Endothelial cell of umbilical vein (primary cell): ENCODE data around the gene TUBA1C. TPM values are rescaled to one million over a fixed set of nuclear protein-coding genes. Genes with fewer than 3 reads are reported as not detected.

ENCODE experiments used
- BruUV-seq: library from RNA; stranded (reverse); fragments of 400-500 nt; replicated peaks from 2 replicates; lab custom pipeline; 2021; lab: Mats Ljungman, UMichigan
- CTCF ChIA-PET: fragments of 300-600, 350-600 bp; sonication (Branson Sonifier 250); formaldehyde crosslinking; loops from one replicate; lab custom pipeline; 2021; ENCODE audit warnings: antibody characterized with exemption, inconsistent platforms; lab: Charles Lee
- POLR2A ChIA-PET: fragments of 300-600, 350-600 bp; sonication (Branson Sonifier 250); formaldehyde crosslinking; loops from one replicate; lab custom pipeline; 2021; ENCODE audit warnings: antibody characterized with exemption, inconsistent platforms; lab: Charles Lee
- DNase-seq: peaks from one replicate; pipeline ENCODE4 v3.0.0-alpha.2; 2011; ENCODE audit warnings: low read depth, low spot score
- FAIRE-seq: peaks from 2 replicates; lab custom pipeline; 2011; peaks lifted over from hg19 to GRCh38; lab: Jason Lieb, UNC
- H2AFZ ChIP-seq: 2 replicates; pipeline ENCODE4 v1.6.0; 2012; ENCODE audit warnings: low read depth, low read length, control low read depth, inconsistent platforms
- H3K27ac ChIP-seq: 2 replicates; pipeline ENCODE4 v1.5.1; 2011; ENCODE audit warnings: low read depth, mild to moderate bottlenecking, control low read depth, low read length, moderate library complexity; ENCODE audit not compliant: insufficient read depth
- H3K27me3 ChIP-seq, 2 experiments: 2 replicates each; pipeline versions ENCODE4 v1.6.0 to v1.6.1; 2011; ENCODE audit warnings: low read length in 2 of 2, mixed read lengths in 1 of 2; ENCODE audit not compliant: control insufficient read depth in 2 of 2, insufficient read depth in 2 of 2
- H3K36me3 ChIP-seq, 2 experiments: 2 replicates in 1 of 2; 3 replicates in 1 of 2; pipeline ENCODE4 v1.5.1; 2011; ENCODE audit warnings: low read length in 2 of 2, mild to moderate bottlenecking in 1 of 2, moderate library complexity in 1 of 2; ENCODE audit not compliant: control insufficient read depth in 2 of 2, insufficient read depth in 2 of 2; ENCODE audit errors: extremely low read depth in 1 of 2
- H3K4me1 ChIP-seq: 3 replicates; pipeline ENCODE4 v1.5.1; 2011; ENCODE audit warnings: mild to moderate bottlenecking, low read length; ENCODE audit not compliant: control insufficient read depth, insufficient read depth; ENCODE audit errors: extremely low read depth
- H3K4me2 ChIP-seq: 2 replicates; pipeline ENCODE4 v1.6.1; 2011; ENCODE audit warnings: low read length, control low read depth, mixed read lengths; ENCODE audit not compliant: insufficient read depth
- H3K4me3 ChIP-seq, 3 experiments: fragments of 200-600 bp in 1 of 3; sonication (generic), shearing (Covaris generic) in 1 of 3; replicated peaks in 1 of 3; 2 replicates each; pipeline ENCODE4 v1.5.1; 2011 to 2016; ENCODE audit warnings: control low read depth in 3 of 3, low read length in 3 of 3, mild to moderate bottlenecking in 2 of 3, inconsistent platforms in 1 of 3, low read depth in 1 of 3, moderate library complexity in 1 of 3; ENCODE audit not compliant: insufficient read depth in 1 of 3
- H3K79me2 ChIP-seq: 2 replicates; pipeline ENCODE4 v1.6.0; 2012; ENCODE audit warnings: low read length, inconsistent platforms; ENCODE audit not compliant: control insufficient read depth, insufficient read depth
- H3K9ac ChIP-seq: replicated peaks from 2 replicates; pipeline ENCODE3; 2011; ENCODE audit warnings: low read length, control low read depth; ENCODE audit not compliant: insufficient read depth; ENCODE audit errors: extremely low read depth
- H3K9me1 ChIP-seq: replicated peaks from 3 replicates; pipeline ENCODE4 v1.6.0; 2011; ENCODE audit warnings: mild to moderate bottlenecking, low read length; ENCODE audit not compliant: control insufficient read depth, insufficient read depth; ENCODE audit errors: extremely low read depth
- H3K9me3 ChIP-seq: replicated peaks from 2 replicates; pipeline ENCODE4 v1.5.1; 2012; ENCODE audit warnings: low read length, inconsistent platforms; ENCODE audit not compliant: control insufficient read depth, insufficient read depth
- H4K20me1 ChIP-seq: replicated peaks from 2 replicates; pipeline ENCODE3; 2011; ENCODE audit warnings: mild to moderate bottlenecking, low read length; ENCODE audit not compliant: control insufficient read depth, insufficient read depth; ENCODE audit errors: extremely low read depth
- EZH2 ChIP-seq: IDR thresholded peaks from 2 replicates; pipeline ENCODE4 v1.6.1; 2012; ENCODE audit warnings: borderline replicate concordance, low read depth, mild to moderate bottlenecking, moderate library complexity, low read length, inconsistent platforms; ENCODE audit not compliant: severe bottlenecking
- FOS ChIP-seq: IDR thresholded peaks from 2 replicates; pipeline ENCODE4 v1.6.1; 2011; ENCODE audit warnings: mild to moderate bottlenecking, low read length, moderate library complexity, borderline replicate concordance; ENCODE audit not compliant: insufficient read depth
- GATA2 ChIP-seq: IDR thresholded peaks from 2 replicates; pipeline ENCODE4 v1.7.0; 2011; ENCODE audit warnings: low read depth, mild to moderate bottlenecking, moderate library complexity, mixed read lengths, low read length; ENCODE audit not compliant: insufficient read length, insufficient read depth
- JUN ChIP-seq: IDR thresholded peaks from 2 replicates; pipeline ENCODE4 v1.6.1; 2011; ENCODE audit warnings: borderline replicate concordance, low read depth; ENCODE audit not compliant: insufficient read length, insufficient read depth
- MAX ChIP-seq: IDR thresholded peaks from 2 replicates; pipeline ENCODE4 v1.6.1; 2011; ENCODE audit not compliant: insufficient read depth, insufficient read length
- MYC ChIP-seq: IDR thresholded peaks from one replicate; pipeline ENCODE4 v1.6.1; 2011; ENCODE audit warnings: mild to moderate bottlenecking, low read depth, low read length
- POLR2A ChIP-seq: IDR thresholded peaks from 2 replicates; pipeline ENCODE4 v1.6.1; 2012; ENCODE audit warnings: low read depth, mild to moderate bottlenecking, control low read depth, low read length
- POLR2AphosphoS5 ChIP-seq: IDR thresholded peaks from 2 replicates; pipeline ENCODE4 v1.6.1; 2012; ENCODE audit warnings: low read depth, mild to moderate bottlenecking, control low read depth, low read length, moderate library complexity; ENCODE audit not compliant: insufficient read depth
- dilution Hi-C: fragments of 300-500 bp; cut with MboI; formaldehyde crosslinking; loops from one replicate; pipeline ENCODE4 v1.15.0; 2019; ENCODE audit warnings: low sequenced_read_pairs; ENCODE audit not compliant: extremely low pct_ligation_motif_present
- intact Hi-C: fragments of 100-400 bp; cut with micrococcal nuclease; formaldehyde crosslinking; loops from one replicate; pipeline ENCODE4 v1.10.0; 2022
- polyA plus RNA-seq, 4 experiments: library from polyadenylated mRNA; depleted of rRNA in 3 of 4; stranded (reverse) in 3 of 4; unstranded in 1 of 4; fragments of >200 nt; gene quantifications; 2 replicates each; pipeline versions ENCODE4 v1.2.1 to v1.2.3, GENCODE V29; 2011 to 2012; ENCODE audit warnings: missing spikeins in 1 of 4
- total RNA-seq: library from RNA; stranded (reverse); gene quantifications from 2 replicates; pipeline ENCODE4 v1.2.3, GENCODE V29; 2021
- TF ChIP-seq, protein P1 (sequence below), 2 donors: IDR thresholded peaks; 1 replicate in 1 of 2; 2 replicates in 1 of 2; pipeline ENCODE4 v1.5.1; 2011; ENCODE audit warnings: low read length in 2 of 2, mild to moderate bottlenecking in 2 of 2, moderate library complexity in 2 of 2, control low read depth in 1 of 2, inconsistent platforms in 1 of 2, low read depth in 1 of 2; ENCODE audit not compliant: insufficient read depth in 1 of 2; ENCODE audit errors: extremely low read depth in 1 of 2

TUBA1C gene
- total and polyA plus RNA-seq, 2 donors (not counting 3 experiments of a cell fraction or from before 2014, with no cell fraction given) = 515 to 2,063 TPM

- no peak for TF ChIP-seq POLR2AphosphoS5
- TF ChIP-seq, protein P1, sequence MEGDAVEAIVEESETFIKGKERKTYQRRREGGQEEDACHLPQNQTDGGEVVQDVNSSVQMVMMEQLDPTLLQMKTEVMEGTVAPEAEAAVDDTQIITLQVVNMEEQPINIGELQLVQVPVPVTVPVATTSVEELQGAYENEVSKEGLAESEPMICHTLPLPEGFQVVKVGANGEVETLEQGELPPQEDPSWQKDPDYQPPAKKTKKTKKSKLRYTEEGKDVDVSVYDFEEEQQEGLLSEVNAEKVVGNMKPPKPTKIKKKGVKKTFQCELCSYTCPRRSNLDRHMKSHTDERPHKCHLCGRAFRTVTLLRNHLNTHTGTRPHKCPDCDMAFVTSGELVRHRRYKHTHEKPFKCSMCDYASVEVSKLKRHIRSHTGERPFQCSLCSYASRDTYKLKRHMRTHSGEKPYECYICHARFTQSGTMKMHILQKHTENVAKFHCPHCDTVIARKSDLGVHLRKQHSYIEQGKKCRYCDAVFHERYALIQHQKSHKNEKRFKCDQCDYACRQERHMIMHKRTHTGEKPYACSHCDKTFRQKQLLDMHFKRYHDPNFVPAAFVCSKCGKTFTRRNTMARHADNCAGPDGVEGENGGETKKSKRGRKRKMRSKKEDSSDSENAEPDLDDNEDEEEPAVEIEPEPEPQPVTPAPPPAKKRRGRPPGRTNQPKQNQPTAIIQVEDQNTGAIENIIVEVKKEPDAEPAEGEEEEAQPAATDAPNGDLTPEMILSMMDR (IDR thresholded peaks at IDR 0.05; ENCODE audit: extremely low read depth in 1 of 2, insufficient read depth in 1 of 2, low read depth in 1 of 2, low read length in 2 of 2) = no peak
- TF ChIP-seq FOS = no peak
- no peak for TF ChIP-seq GATA2
- TF ChIP-seq MAX = no peak
- no peak for TF ChIP-seq MYC
- no peak for TF ChIP-seq EZH2
- no peak for TF ChIP-seq JUN
- no peak for TF ChIP-seq POLR2A
- TSS peak; percentile 74 for BruUV-seq
- peak overlapping the region; percentile 57 to 90 (median 73) for H3K4me3 ChIP-seq
- no peaks in the 10 kb centered on the region for H3K9me1 ChIP-seq
- H3K9me3 ChIP-seq = no peaks in the 10 kb centered on the region
- H3K27ac ChIP-seq = peak overlapping the region; percentile 58
- peaks cover 0 to 3% of the 10 kb centered on the region in 2 experiments for H3K36me3 ChIP-seq
- no peaks in the 10 kb centered on the region for H4K20me1 ChIP-seq
- ChIA-PET CTCF (interaction anchor here (0.8 to 4.9 kb wide), 13 partner anchors 8 to 257 kb away, joined by 3 to 43 read pairs (median 6); partner anchors contain the start of gene DNAJC22), POLR2A (interaction anchor here (1.3 to 1.5 kb wide), 2 partner anchors 19 to 43 kb away, joined by 4 to 7 read pairs; partner anchors contain the start of gene SPATS2)
- H3K9ac ChIP-seq = peak overlapping the region; percentile 86
- peaks cover 11% of the 10 kb centered on the region for H3K79me2 ChIP-seq
- FAIRE-seq (no peak), DNase-seq (no peak)
- no peaks in the 10 kb centered on the region for H3K27me3 ChIP-seq
- intact Hi-C loops (loop anchor here (1.0 kb wide), 1 partner anchor 19 kb away; no protein-coding TSS in a partner anchor), dilution Hi-C loops (no loop called here)
- H3K4me2 ChIP-seq = peak overlapping the region; percentile 96
- peak overlapping the region; percentile 95 for H2AFZ ChIP-seq
- peaks cover 12% of the 10 kb centered on the region for H3K4me1 ChIP-seq
These were observed 58.7 kb downstream of the TUBA1C start for GRCh38 chr12:49323524-49324097.

Other genes with a start within 250 kb of the TUBA1C start
- gene PRKAG1, start 246.3 kb upstream of the TUBA1C start, total RNA-seq = 50.0 and 54.9 TPM in 2 replicates
- 52.1 and 59.5 TPM in 2 replicates for gene PRKAG1, start 246.3 kb upstream of the TUBA1C start, polyA plus RNA-seq
- gene KMT2D, start 204.3 kb upstream of the TUBA1C start, total RNA-seq = 106 and 120 TPM in 2 replicates
- 11.5 and 15.1 TPM in 2 replicates for gene KMT2D, start 204.3 kb upstream of the TUBA1C start, polyA plus RNA-seq
- gene RHEBL1, start 195.1 kb upstream of the TUBA1C start, total RNA-seq = 2.3 and 2.6 TPM in 2 replicates
- 2.2 and 2.7 TPM in 2 replicates for gene RHEBL1, start 195.1 kb upstream of the TUBA1C start, polyA plus RNA-seq
- 3.3 and 3.9 TPM in 2 replicates for gene DHH, start 170.3 kb upstream of the TUBA1C start, total RNA-seq
- 2.9 and 4.2 TPM in 2 replicates for gene DHH, start 170.3 kb upstream of the TUBA1C start, polyA plus RNA-seq
- gene LMBR1L, start 154.2 kb upstream of the TUBA1C start, total RNA-seq = 92.8 and 106 TPM in 2 replicates
- 78.3 and 99.1 TPM in 2 replicates for gene LMBR1L, start 154.2 kb upstream of the TUBA1C start, polyA plus RNA-seq
- gene TUBA1B, start 133.7 kb upstream of the TUBA1C start, total RNA-seq = 2,228 and 2,245 TPM in 2 replicates
- gene TUBA1B, start 133.7 kb upstream of the TUBA1C start, polyA plus RNA-seq = 5,362 and 5,535 TPM in 2 replicates
- 701 and 740 TPM in 2 replicates for gene TUBA1A, start 76.0 kb upstream of the TUBA1C start, total RNA-seq
- 2,429 and 3,046 TPM in 2 replicates for gene TUBA1A, start 76.0 kb upstream of the TUBA1C start, polyA plus RNA-seq
- gene PRPH, start 30.1 kb downstream of the TUBA1C start, total RNA-seq = not detected in 2 replicates
- gene PRPH, start 30.1 kb downstream of the TUBA1C start, polyA plus RNA-seq = not detected in 2 replicates
- 62.4 and 68.6 TPM in 2 replicates for gene TROAP, start 58.2 kb downstream of the TUBA1C start, total RNA-seq
- 27.3 and 31.7 TPM in 2 replicates for gene TROAP, start 58.2 kb downstream of the TUBA1C start, polyA plus RNA-seq
- gene C1QL4, start 72.1 kb downstream of the TUBA1C start, total RNA-seq = not detected in 2 replicates
- not detected in 2 replicates for gene C1QL4, start 72.1 kb downstream of the TUBA1C start, polyA plus RNA-seq
- 1.1 and 1.3 TPM in 2 replicates for gene DNAJC22, start 81.8 kb downstream of the TUBA1C start, total RNA-seq
- 1.4 TPM in 2 replicates for gene DNAJC22, start 81.8 kb downstream of the TUBA1C start, polyA plus RNA-seq
- 58.8 and 66.5 TPM in 2 replicates for gene SPATS2, start 102.4 kb downstream of the TUBA1C start, total RNA-seq
- 32.6 and 55.8 TPM in 2 replicates for gene SPATS2, start 102.4 kb downstream of the TUBA1C start, polyA plus RNA-seq